H54 (cell line): ENCODE results near the gene RPRML.

ENCODE experiments used
- DNase-seq: peaks from one replicate; pipeline ENCODE4 v3.0.0; 2011; ENCODE audit warnings: low spot score, mixed read lengths; ENCODE audit not compliant: insufficient read length
- FAIRE-seq: peaks from 3 replicates; lab custom pipeline; 2011; peaks lifted over from hg19 to GRCh38; lab: Jason Lieb, UNC
- POLR2A ChIP-seq: IDR thresholded peaks from 2 replicates; pipeline ENCODE4 v1.6.1; 2011; ENCODE audit warnings: low read depth, mild to moderate bottlenecking, low read length

Gene RPRML

GRCh38 chr17:46948544-46948943 lies 30.5 kb downstream of the RPRML start:
- DNase-seq (no peak), FAIRE-seq (no peak)
- TF ChIP-seq POLR2A = no peak

DNA sequence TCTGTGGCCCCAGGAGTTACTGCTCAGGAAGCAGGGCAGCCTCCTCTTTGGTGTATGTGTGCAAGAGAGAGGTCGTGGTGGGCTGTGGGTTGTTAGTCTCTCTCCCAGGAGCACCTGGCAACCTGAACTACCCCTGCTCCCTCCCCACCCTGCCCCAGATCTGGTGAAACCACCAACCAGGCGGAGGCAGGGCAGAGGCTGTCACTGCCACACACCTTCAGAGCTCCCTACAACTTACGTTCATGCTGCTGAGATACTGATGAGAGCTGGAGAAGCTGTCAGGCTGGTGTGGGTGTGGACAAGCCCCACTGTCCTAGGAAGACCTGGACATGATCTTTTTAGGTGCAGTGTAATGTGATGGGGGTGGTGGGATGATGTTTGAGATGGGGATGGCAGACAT lies 31.8 kb downstream of the RPRML start:
- no peak for TF ChIP-seq POLR2A
- DNase-seq (no peak), FAIRE-seq (no peak)

DNA sequence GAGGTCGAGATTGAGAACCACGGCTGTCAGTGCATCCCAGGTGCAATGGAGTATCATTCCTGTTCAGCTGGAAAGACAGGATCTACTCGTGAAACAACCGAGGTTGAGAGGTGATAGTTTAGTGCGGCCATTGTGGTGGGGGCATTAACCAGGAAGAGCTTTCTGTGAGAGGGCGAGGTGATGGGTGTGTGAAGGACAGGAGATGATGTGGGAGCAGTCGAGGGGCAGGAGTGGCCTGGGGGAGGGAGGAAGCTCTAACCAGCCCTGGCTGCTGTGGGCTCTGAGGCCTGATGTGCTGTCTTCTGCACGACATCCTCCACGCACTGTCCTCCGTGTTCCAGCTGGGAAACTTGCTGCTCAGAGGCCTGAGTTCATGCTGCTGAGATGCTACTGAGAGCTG lies 34.1 kb downstream of the RPRML start:
- DNase-seq (no peak), FAIRE-seq (no peak)
- TF ChIP-seq POLR2A = no peak

DNA sequence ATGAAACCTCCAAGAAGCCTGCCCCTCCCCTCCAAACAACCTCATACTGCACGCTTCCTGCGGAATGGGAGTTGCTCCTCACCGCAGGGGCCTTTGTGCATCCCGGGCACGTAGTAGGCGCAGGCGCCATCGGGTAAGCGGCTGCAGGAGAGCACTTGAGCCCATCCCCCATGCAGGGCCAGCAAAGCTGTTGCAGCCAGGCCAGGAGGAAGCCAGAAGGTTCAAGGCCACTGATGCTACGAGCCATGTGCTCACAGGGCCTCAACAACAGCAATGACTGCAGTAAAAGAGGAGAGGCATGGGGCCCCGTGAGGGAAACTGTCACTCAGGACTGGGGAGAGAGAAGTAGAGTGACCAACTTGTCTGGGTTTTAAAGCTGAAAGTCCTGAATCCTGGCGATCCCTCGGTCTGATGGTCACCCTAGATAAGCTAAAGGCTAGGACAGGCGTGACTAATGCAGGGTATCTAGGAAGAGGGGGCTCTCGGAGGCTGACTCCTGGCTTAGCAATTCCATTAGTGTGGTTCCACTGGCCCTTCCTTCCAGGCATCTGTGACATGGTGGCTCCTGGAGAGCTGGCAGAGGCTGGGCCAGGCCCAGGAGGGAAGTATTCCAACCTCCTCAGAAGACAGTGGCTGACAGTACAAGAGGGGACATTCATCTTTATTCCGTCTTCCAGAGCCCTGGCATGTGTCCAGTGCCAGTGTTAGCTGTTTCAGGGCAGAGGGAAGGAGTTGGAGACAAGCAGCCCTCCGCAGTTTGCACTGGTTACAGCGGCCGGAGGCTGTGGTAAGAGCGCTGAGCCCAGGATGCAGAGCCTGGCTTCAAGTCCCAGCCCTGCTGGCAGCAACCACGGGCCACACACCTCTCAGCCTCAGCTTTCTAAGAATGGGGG lies 35.3 kb downstream of the RPRML start:
- FAIRE-seq = no peak
- TF ChIP-seq POLR2A = no peak
- DNase-seq = no peak

DNA sequence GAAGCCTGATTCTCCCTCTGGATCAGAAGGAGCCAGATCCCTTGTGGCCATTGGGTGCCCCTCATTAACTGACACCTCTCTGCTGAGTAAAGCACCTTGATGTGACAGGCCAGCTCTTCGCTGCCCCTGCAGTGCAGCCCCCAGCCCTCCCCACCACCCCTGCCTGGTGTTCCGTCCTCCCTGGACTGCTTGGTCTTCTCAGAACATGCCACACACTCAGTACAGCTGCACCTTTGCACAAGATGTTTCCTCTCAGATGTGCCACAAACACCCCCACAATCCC lies 35.9 kb downstream of the RPRML start:
- no peak for TF ChIP-seq POLR2A
- FAIRE-seq = no peak
- DNase-seq = no peak

DNA sequence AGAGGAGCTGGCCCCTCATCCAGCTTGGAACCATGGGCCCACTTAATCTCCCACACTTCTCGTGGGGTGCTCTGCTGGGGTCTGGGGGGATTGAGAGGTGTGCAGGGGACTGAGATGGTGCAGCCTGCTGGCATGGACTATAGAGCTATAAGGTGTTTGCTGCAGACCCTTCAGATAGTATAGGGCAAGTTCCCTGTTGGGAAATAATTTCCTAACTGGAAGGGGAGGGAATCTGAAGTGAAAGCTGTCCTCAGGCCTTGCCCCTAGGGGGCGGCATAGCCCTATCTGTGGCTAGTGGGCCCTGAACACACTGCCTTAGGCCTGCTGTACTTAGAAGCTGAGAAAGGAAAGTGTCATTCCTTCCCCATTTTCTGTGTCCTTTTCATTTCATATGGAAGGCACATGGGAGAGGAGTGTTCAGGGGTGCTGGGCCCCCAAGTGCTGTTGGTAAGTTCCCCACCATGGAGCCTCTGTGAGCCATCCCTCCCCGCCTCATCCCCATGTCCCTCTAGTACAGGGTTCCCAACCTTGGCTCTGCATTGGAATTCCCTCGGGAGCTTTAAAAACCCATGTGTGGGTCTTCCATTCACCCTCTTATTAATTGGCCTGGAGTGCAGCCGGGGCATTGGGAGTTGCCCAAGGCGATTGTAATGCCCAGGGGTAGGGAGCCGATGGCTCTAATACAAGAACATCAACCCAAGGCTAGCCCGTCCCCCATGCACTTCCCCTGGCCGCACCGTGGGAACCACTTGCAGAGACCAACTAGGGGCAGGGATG lies 36.4 kb downstream of the RPRML start:
- TF ChIP-seq POLR2A = no peak
- DNase-seq (peak; percentile 84), FAIRE-seq (no peak)

DNA sequence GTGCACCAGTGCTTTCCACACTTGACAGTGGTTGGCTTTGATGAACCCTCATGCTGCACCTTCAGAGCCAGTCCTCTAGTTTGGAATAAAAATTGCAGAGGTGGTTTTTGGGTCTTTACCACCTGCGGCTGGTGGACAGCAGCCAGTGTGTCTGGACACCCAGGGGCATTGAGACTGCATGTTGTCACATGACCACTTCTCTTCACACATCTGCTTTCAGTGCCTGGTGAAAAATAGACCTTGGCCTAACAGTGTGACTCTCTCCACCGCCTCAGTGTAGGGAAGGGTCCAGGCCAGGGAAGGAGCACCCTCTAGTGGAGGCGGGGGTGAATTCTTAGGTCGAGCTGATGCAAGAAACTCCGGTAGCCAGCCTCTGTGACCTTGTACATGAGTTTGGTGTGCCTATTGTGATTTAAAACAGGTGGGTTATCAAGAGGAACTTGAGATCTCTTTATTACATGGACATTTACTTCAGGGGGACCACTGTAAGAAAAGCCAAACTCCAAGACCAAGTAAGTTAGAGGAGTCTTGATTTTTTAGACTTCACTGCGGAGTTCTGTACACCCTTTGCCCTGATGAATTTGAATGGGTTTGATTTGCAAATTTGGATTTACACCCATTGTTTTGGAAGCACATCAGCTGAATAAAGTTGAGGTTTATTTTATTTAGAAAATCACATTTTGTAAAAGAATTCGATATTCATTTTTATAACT lies 38.2 kb downstream of the RPRML start:
- TF ChIP-seq POLR2A = no peak
- no peak for FAIRE-seq
- DNase-seq = peak; percentile 82

- FAIRE-seq (no peak), DNase-seq (no peak)
- TF ChIP-seq POLR2A = no peak
Observed at GRCh38 chr17:46935658-46936266, 43.3 kb downstream of the RPRML start.

- DNase-seq (no peak), FAIRE-seq (no peak)
- TF ChIP-seq POLR2A = no peak
Observed at GRCh38 chr17:46931596-46931995, 47.5 kb downstream of the RPRML start.

GRCh38 chr17:46930051-46930450 lies 49.0 kb downstream of the RPRML start:
- no peak for FAIRE-seq
- TF ChIP-seq POLR2A = no peak
- DNase-seq = no peak

GRCh38 chr17:46929413-46929812 lies 49.6 kb downstream of the RPRML start:
- FAIRE-seq = no peak
- no peak for TF ChIP-seq POLR2A
- no peak for DNase-seq

DNA sequence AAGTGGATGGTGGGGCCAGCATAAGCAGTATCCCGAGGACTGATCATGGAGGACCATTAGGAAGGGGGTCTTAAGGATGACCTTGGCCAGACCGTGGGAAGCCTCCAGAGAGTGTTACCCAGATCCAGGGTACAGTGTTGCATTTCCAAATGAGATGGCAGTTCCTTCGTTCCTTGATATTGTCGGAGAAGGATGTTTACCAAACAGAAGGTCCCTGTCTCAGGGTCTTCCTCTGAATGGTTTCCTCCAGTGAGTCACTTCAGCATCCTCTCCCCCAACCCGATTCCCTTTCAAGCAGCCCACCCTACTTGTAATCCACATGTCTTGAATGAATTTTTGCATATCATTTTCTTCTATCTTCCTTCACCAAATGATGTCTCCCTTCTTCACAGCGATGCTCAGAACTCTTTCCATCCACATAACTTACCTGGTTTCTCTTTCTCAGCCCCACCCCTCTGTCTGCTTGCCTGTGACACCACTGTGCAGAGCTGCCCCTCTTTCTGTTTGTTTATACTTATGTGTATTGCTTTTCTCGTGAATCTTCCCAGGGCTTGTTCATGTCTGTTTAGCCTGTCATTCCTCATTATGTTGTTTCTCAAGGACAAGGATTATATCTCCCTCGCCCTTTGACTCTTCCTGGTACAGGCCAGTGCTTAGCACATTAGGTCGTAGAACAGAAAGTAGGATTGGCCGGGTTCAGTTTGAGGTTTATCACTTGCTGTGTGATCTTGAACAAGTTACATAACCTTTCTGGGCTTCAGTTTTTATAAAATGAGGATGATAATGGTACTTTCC lies 50.4 kb downstream of the RPRML start:
- no peak for TF ChIP-seq POLR2A

More for the DNA sequence above, 50.4 kb downstream of the RPRML start:
- DNase-seq = no peak
- no peak for FAIRE-seq
